Erythroblast (primary cell): ENCODE results near the gene EIF2AK3.

Experiments
- GATA1 ChIP-seq: IDR thresholded peaks from 2 replicates; pipeline ENCODE4 v1.6.1; 2011; ENCODE audit warnings: low read depth, mild to moderate bottlenecking, control low read depth, low read length, moderate library complexity
- POLR2A ChIP-seq: IDR thresholded peaks from 2 replicates; pipeline ENCODE4 v1.6.1; 2011; ENCODE audit warnings: mild to moderate bottlenecking, low read length

GRCh38 chr2:88575630-88576029, 51.6 kb downstream of the EIF2AK3 start:
- TF ChIP-seq POLR2A (no peak), GATA1 (no peak)
